Duodenal mucosa (tissue), 2 donors: ENCODE data around the gene ANKS6.
A peak's percentile ranks its signal among the peaks of the same experiment; 100 is the strongest.

Source experiments
- H3K27ac ChIP-seq: one replicate; pipeline ENCODE4 v1.7.0; 2013; ENCODE audit warnings: low read depth, low read length
- H3K27me3 ChIP-seq, 2 donors: one replicate each; pipeline ENCODE4 v1.7.0; 2013; ENCODE audit warnings: low read length in 2 of 2, control low read depth in 1 of 2; ENCODE audit not compliant: insufficient read depth in 2 of 2, control insufficient read depth in 1 of 2
- H3K36me3 ChIP-seq, 2 donors: one replicate each; pipeline ENCODE4 v1.7.0; 2013; ENCODE audit warnings: low read length in 2 of 2, control low read depth in 1 of 2; ENCODE audit not compliant: insufficient read depth in 2 of 2, control insufficient read depth in 1 of 2
- H3K4me1 ChIP-seq, 2 donors: one replicate each; pipeline ENCODE4 v1.7.0; 2013; ENCODE audit warnings: low read length in 2 of 2, control low read depth in 1 of 2; ENCODE audit not compliant: insufficient read depth in 2 of 2, control insufficient read depth in 1 of 2
- H3K4me3 ChIP-seq, 2 donors: one replicate each; pipeline ENCODE4 v1.7.0; 2013; ENCODE audit warnings: low read length in 2 of 2, low read depth in 1 of 2
- H3K9ac ChIP-seq, 2 donors: one replicate each; pipeline ENCODE4 v1.7.0; 2013; ENCODE audit warnings: low read length in 2 of 2, low read depth in 1 of 2
- H3K9me3 ChIP-seq, 2 donors: one replicate each; pipeline ENCODE4 v1.7.0; 2013; ENCODE audit warnings: low read length in 2 of 2, control low read depth in 1 of 2; ENCODE audit not compliant: control insufficient read depth in 1 of 2

The ANKS6 gene

DNA sequence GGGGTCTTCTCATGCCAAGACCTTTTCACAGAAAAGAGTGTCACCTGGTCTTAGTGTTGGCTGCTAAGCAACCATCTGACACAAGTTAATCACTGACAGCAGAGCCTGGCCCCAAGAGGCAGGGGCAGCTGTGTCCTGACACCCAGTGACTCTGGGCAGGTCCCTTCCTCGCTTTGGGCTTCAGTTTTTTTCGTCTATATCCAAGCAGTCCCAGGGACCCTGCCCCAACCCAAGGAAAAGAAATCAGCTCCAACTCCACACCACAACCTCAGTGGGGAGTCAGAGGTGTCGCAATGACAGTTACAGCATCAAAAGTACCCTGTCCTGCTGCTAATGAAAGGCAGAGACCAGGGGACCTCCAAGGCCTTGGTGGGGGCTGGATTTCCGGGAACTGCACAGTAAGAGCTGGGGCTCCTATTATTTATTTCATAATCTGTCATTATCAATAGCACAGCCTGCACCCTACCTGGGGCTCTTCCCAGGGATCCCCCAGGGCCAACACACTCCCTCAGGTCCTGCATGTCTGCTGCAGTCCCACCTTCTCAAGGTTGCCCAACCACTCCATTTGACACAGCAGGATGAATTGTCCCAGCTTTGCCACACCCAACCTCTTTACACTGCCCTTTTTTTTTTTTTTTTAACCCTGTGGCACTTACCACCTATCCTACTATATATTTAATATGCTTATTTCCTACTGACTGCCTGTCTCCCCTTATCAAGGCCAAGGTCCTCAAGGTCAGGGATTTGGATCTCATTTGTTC lies 9.4 kb downstream of the ANKS6 start:
- Histone ChIP-seq H3K36me3 (peaks cover 12 to 31% of the 10 kb centered on the region in 2 donors), H3K9me3 (no peaks in the 10 kb centered on the region), H3K4me1 (peaks cover 13 to 27% of the 10 kb centered on the region in 2 donors), H3K27me3 (no peaks in the 10 kb centered on the region), H3K27ac (no peak overlapping the region), H3K4me3 (no peak overlapping the region), H3K9ac (no peak overlapping the region)

DNA sequence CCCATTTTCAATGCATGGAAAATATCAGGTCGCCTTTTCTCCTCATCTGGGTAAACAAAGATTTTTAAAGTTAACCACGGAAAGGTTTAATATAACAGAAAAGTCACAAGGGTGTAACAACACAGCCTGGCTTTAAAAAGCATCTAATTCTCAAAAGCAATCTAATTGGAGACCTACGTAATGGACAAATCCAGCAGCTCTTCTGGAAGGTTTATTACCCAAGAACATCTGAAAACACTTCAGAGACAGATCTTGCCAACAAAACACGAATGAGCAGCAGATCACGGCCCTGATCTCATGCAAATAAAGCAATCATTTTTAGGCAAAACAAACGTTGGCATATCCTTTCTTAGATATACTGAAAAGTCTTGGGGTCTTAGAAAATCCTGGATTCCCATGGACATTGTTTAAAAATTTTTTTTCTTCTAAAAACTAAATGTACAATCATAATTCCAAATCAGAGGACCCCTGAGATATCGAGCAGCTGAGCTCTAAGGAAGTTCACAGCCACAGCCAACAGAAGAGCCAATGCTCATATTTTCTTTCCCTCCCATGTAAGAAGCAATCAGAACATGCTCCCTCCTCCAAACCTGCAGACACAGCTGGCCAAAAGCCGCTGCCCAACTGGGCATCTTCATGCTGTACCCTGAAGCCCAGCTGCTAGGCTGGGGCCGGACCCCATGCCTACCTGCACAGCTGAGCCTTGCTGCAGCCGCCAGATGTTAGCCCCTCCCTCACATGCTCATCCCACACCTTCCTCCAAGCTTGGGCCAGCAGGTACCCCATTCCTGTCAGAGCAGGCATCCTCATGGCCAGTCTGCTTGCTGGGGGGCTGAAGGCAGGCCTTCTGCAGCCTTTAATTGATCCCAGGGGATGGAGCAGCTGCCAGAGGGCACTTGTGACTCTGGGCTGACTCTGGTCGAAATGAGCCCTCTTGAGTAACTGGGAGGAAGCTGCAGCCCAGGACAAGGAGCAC lies 11.2 kb downstream of the ANKS6 start:
- Histone ChIP-seq H3K27ac (no peak overlapping the region), H3K36me3 (peaks cover 12 to 27% of the 10 kb centered on the region in 2 donors), H3K9ac (no peak overlapping the region), H3K4me3 (no peak overlapping the region), H3K4me1 (peaks cover 21 to 22% of the 10 kb centered on the region in 2 donors), H3K27me3 (no peaks in the 10 kb centered on the region), H3K9me3 (no peaks in the 10 kb centered on the region)

DNA sequence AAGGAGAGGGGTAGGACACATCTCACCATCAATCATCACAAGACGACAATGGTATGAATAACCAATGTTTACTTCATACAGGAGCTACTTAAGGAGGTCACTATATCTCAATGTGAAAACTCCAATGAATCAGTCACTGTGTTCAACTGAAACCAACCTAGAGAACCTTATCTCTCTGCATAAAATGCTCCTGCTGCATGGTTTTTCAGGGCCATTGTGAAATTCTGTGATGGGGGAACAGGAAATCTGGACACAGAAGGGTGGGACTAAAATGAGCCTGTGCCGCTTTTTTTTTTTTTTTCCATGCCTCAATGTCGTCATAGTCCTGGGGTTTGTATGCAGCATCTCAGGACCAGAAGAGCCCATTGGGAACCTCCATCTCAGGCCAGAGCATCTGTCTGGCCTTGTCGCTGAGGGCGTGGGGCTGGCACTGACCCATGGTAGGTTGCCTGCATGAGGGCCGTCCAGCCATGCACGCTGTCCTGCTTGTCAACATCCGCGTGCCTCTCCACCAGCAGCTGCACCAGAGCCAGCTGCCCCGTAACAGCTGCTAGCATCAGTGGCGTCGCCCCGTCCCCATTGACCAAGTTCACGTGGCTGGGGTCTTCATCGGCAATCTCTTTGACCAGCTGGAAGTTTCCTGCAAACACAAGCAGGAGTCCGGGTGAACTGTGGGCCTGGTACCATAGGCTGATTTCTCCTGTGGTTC lies 12.7 kb downstream of the ANKS6 start:
- Histone ChIP-seq H3K4me1 (peaks cover 28% of the 10 kb centered on the region in 2 donors), H3K4me3 (no peak overlapping the region), H3K27ac (no peak overlapping the region), H3K9ac (no peak overlapping the region), H3K27me3 (no peaks in the 10 kb centered on the region), H3K36me3 (peaks cover 12 to 18% of the 10 kb centered on the region in 2 donors), H3K9me3 (no peaks in the 10 kb centered on the region)

DNA sequence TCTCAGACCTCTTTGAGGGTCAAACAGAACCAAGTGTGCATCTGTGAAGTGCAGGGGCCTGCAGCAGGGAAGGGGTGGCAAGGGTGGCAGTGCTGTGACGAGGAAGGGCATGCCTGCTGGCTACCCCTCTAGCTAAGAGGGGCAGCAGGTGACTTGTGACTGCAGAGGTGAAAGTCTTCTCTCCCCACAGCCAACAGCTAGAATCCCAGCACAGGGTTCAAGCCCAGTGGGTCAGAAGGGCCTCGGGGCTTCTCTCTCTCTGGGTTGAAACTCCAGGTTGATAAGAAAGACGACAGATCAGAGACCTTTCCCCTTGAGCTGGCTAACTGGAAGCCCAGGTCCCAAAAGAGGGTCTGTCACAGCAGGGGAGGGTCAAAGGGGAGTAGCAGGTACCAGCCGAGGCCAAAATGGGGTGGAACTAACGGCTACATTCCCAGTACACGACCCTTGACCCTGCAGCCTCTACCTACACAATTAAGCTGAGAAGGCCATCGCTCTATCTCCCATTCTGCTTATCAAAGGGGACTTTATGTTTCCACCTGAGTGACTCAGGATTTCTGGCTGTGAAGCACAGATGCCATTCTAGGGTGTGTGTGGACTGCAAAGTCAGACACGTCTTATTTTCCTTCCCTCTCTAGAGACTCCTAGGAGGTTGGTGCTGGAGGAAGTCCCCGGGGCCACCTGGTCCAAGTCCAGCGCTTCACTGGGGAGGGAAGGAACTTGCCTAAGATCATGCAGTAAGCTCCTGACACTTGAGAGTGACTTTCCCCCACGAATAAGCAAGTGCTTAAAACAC lies 14.6 kb downstream of the ANKS6 start:
- no peaks in the 10 kb centered on the region for H3K27me3 ChIP-seq
- H3K4me3 ChIP-seq = no peak overlapping the region
- H3K9me3 ChIP-seq = no peaks in the 10 kb centered on the region
- peaks cover 27 to 34% of the 10 kb centered on the region in 2 donors for H3K4me1 ChIP-seq
- H3K27ac ChIP-seq = peak overlapping the region; percentile 48
- no peak overlapping the region for H3K9ac ChIP-seq
- H3K36me3 ChIP-seq = peaks cover 4 to 12% of the 10 kb centered on the region in 2 donors

DNA sequence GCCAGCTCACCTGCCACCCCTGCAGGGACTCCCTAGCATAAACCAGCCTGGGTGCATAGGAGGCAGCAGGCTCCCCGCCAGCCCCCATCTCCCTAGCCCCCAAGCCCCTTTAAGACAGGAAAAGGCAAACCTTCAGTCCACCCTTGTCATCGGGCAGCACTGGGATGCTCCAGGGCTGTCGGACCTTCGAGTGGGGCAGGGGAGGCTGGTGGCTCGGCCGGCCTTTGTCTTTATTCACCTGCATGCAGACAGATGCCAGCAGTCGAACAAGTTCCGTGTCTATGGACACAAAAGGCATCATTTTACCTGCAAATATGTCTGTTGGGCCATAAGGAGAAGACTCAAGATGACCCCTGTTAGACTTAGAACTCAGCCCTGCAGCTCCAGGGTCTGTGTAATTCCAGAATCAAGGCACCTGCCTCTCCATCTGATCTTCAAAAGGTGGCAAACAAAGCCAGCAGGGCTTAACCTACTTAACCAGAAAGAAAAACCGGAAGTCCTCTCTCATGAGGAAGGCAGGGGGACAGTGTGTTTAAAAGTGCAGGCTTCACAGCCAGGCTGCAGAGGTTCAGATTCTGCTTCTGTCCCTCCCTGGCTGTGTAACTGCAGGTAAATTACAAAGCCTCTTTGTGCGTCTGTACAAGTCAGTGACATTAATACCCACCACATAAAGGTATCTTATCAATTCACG lies 16.2 kb downstream of the ANKS6 start:
- H3K27me3 ChIP-seq = no peaks in the 10 kb centered on the region
- peaks cover 4 to 9% of the 10 kb centered on the region in 2 donors for H3K36me3 ChIP-seq
- H3K27ac ChIP-seq = no peak overlapping the region

DNA sequence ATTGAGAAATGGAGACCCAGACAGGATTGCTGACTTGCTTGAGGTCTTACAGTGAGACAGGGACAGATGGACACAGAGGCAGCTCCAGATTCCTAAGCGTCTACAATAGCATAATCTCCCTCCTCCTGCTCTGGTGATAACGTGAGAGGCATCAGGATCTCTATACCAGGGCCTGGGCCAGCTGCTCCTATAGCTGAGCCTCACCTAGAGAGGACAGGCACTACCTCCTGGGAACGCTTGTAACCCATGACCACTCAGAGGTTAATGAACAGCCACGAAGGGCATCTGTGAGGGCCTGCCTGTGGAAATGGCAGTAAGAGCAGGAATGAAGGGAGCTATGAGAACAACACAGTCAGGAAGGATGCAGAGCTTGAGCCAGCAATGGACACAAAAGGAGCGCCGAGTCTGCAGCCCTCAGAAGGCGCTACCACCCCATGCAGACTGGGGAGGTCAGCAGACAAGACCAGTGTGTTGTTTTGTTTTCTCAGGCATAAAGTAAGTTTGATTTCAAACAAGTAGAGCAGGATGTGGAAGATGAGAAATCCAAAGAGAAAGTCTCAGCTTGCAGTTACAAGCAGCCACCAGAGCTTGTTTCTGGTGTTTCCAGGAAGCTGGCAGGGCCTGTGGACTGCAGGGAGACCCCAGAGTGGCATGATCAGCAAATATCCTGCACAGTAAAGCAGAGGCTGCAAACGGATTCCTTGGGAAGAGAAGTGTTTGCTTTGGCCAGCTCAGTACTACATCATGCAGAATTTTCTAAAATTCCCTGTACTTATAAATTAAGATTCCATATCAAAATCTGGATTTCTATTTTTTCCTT lies 17.4 kb downstream of the ANKS6 start:
- Histone ChIP-seq H3K4me1 (peaks cover 24 to 34% of the 10 kb centered on the region in 2 donors), H3K9ac (peak overlapping the region; percentile 2 to 6), H3K9me3 (no peaks in the 10 kb centered on the region), H3K36me3 (peaks cover 2 to 8% of the 10 kb centered on the region in 2 donors), H3K27ac (no peak overlapping the region), H3K4me3 (no peak overlapping the region), H3K27me3 (no peaks in the 10 kb centered on the region)

More for the DNA sequence above, 16.2 kb downstream of the ANKS6 start:
- Histone ChIP-seq H3K4me1 (peaks cover 24 to 34% of the 10 kb centered on the region in 2 donors), H3K9me3 (no peaks in the 10 kb centered on the region), H3K9ac (no peak overlapping the region), H3K4me3 (no peak overlapping the region)

DNA sequence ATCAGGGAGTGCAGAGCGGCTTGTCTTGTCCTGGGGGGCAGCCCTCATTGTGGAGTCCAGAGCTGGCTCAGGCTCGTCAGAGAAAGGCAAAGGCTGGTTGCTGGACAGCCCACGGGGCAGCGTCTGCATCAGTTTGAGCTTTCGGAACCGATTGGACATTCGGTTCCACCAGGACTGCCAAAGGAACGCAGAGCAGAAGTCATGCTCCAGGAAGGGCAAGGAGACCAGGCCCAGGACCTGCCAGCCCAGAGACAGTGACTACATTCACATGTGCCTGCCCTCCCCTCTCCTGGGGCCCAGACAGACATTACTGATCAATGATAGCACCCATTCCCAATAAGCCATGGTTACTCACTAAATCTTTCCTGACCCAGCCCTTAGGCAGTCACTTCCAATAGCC lies 18.1 kb downstream of the ANKS6 start:
- H3K9ac ChIP-seq = peak overlapping the region in 1 of 2 donors; percentile 6
- no peak overlapping the region for H3K4me3 ChIP-seq
- peaks cover 0 to 11% of the 10 kb centered on the region in 2 donors for H3K36me3 ChIP-seq
- H3K27ac ChIP-seq = no peak overlapping the region
- no peaks in the 10 kb centered on the region for H3K27me3 ChIP-seq
- no peaks in the 10 kb centered on the region for H3K9me3 ChIP-seq
- peaks cover 24 to 34% of the 10 kb centered on the region in 2 donors for H3K4me1 ChIP-seq

DNA sequence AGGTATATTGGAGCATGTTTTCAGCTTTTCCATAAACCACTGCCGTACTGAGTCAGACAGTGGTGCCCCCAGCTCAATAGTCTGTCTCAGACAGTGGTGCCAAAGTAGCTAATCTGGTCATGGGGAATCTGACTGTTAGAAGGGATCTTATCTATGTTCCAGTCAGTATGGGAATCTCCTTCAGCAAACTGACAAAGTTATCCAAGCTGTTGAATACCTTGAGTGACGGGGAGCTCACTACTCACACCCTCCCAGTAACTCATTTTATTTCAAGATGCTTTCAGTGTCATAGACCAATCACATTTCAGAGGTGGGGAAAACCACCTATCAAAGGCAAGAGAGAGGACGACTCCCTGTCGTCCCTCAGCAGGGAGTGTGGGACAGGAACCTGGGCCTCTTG lies 18.7 kb downstream of the ANKS6 start:
- peaks cover 24 to 32% of the 10 kb centered on the region in 2 donors for H3K4me1 ChIP-seq
- H3K27me3 ChIP-seq = no peaks in the 10 kb centered on the region
- no peaks in the 10 kb centered on the region for H3K9me3 ChIP-seq
- no peak overlapping the region for H3K27ac ChIP-seq
- H3K36me3 ChIP-seq = peaks cover 0 to 17% of the 10 kb centered on the region in 2 donors
- no peak overlapping the region for H3K4me3 ChIP-seq
- H3K9ac ChIP-seq = no peak overlapping the region
